HEK293T (cell line): ENCODE data around the gene MTURN.

ENCODE experiments used
- ARNT ChIP-seq: fragments of 450-650 bp; IDR thresholded peaks from 2 replicates; pipeline ENCODE4 v1.6.1; 2017; ENCODE audit warnings: mild to moderate bottlenecking
- BHLHE40 ChIP-seq: fragments of 450-650 bp; IDR thresholded peaks from 2 replicates; pipeline ENCODE4 v1.6.1; 2016; ENCODE audit warnings: mild to moderate bottlenecking, moderate library complexity, borderline replicate concordance
- ELF4 ChIP-seq: fragments of 450-650 bp; IDR thresholded peaks from 2 replicates; pipeline ENCODE4 v1.6.1; 2017; ENCODE audit warnings: antibody characterized with exemption
- FOXA1 ChIP-seq: fragments of 450-650 bp; IDR thresholded peaks from 2 replicates; pipeline ENCODE4 v1.6.1; 2016; ENCODE audit warnings: mild to moderate bottlenecking
- FOXK2 ChIP-seq: fragments of 450-650 bp; IDR thresholded peaks from 2 replicates; pipeline ENCODE4 v1.6.1; 2016; ENCODE audit warnings: mild to moderate bottlenecking
- FOXM1 ChIP-seq: fragments of 450-650 bp; IDR thresholded peaks from 2 replicates; pipeline ENCODE4 v1.6.1; 2017; ENCODE audit warnings: mild to moderate bottlenecking, borderline replicate concordance
- HDGF ChIP-seq: fragments of 450-650 bp; IDR thresholded peaks from 2 replicates; pipeline ENCODE4 v1.6.1; 2017; ENCODE audit warnings: antibody characterized with exemption, borderline replicate concordance
- LEF1 ChIP-seq: fragments of 450-650 bp; IDR thresholded peaks from 2 replicates; pipeline ENCODE4 v1.6.1; 2017; ENCODE audit warnings: mild to moderate bottlenecking, borderline replicate concordance
- NFRKB ChIP-seq: fragments of 450-650 bp; IDR thresholded peaks from 2 replicates; pipeline ENCODE4 v1.6.1; 2016; ENCODE audit warnings: mild to moderate bottlenecking, moderate library complexity
- SP1 ChIP-seq: fragments of 450-650 bp; IDR thresholded peaks from 2 replicates; pipeline ENCODE4 v1.6.1; 2017
- SUZ12 ChIP-seq: fragments of 450-650 bp; IDR thresholded peaks from 2 replicates; pipeline ENCODE4 v1.6.1; 2016; ENCODE audit warnings: mild to moderate bottlenecking
- TARDBP ChIP-seq: fragments of 450-650 bp; IDR thresholded peaks from 2 replicates; pipeline ENCODE4 v1.6.1; 2016
- ZNF384 ChIP-seq: fragments of 450-650 bp; IDR thresholded peaks from 2 replicates; pipeline ENCODE4 v1.6.1; 2016

GRCh38 chr7:30091491-30091912, 43.3 kb upstream of the MTURN start:
- TF ChIP-seq HDGF: no peak
- no peak for TF ChIP-seq BHLHE40
- no peak for TF ChIP-seq NFRKB
- TF ChIP-seq ELF4: no peak
- no peak for TF ChIP-seq FOXM1
- no peak for TF ChIP-seq TARDBP
- no peak for TF ChIP-seq FOXK2
- TF ChIP-seq ZNF384: no peak
- TF ChIP-seq LEF1: no peak
- no peak for TF ChIP-seq SUZ12
- TF ChIP-seq FOXA1: no peak
- TF ChIP-seq ARNT: no peak
- no peak for TF ChIP-seq SP1
